IMR-90 (cell line): ENCODE measurements around the gene KCNQ5. TPM values are rescaled to one million over a fixed set of nuclear protein-coding genes. Genes with fewer than 3 reads are reported as not detected.

ENCODE experiments used
- ATAC-seq: fragments of 200-7000 bp; cut with Tn5 transposase; 2 replicates; pipeline ENCODE4 v1.9.1; 2020; ENCODE audit warnings: low read depth, mild to moderate bottlenecking, moderate library complexity
- BruUV-seq: library from RNA; stranded (reverse); fragments of 400-500 nt; replicated peaks from 2 replicates; lab custom pipeline; 2021; lab: Mats Ljungman, UMichigan
- CTCF ChIA-PET: fragments of 300-600 bp; formaldehyde crosslinking; extraction: SDS; loops from one replicate; lab custom pipeline; 2021; ENCODE audit warnings: antibody characterized with exemption; lab: Yijun Ruan, JAX
- POLR2A ChIA-PET: fragments of 300-600 bp; sonication (Branson Sonifier 250); formaldehyde crosslinking; loops from one replicate; lab custom pipeline; 2022; ENCODE audit warnings: antibody characterized with exemption; ENCODE audit not compliant: unreplicated experiment; lab: Charles Lee
- DNase-seq: peaks from one replicate; pipeline ENCODE4 v3.0.0; 2013
- H2AFZ ChIP-seq: replicated peaks from 2 replicates; pipeline ENCODE3; 2013; ENCODE audit warnings: low read length, mild to moderate bottlenecking; ENCODE audit not compliant: poor library complexity
- H2AK5ac ChIP-seq: 2 replicates; pipeline ENCODE4 v1.6.1; 2013; ENCODE audit warnings: low read depth, low read length, inconsistent platforms
- H2AK9ac ChIP-seq: replicated peaks from 2 replicates; pipeline ENCODE3; 2013; ENCODE audit warnings: mild to moderate bottlenecking, low read depth, low read length, moderate library complexity; ENCODE audit not compliant: poor library complexity
- H2BK120ac ChIP-seq: 2 replicates; pipeline ENCODE4 v1.6.1; 2013; ENCODE audit warnings: low read depth, low read length, inconsistent platforms
- H2BK15ac ChIP-seq: 3 replicates; pipeline ENCODE4 v1.6.1; 2013; ENCODE audit warnings: low read depth, low read length, inconsistent platforms
- H2BK20ac ChIP-seq: 2 replicates; pipeline ENCODE4 v1.6.1; 2013; ENCODE audit warnings: low read depth, mild to moderate bottlenecking, inconsistent platforms, low read length, moderate library complexity
- H2BK5ac ChIP-seq: 2 replicates; pipeline ENCODE4 v1.6.1; 2013; ENCODE audit warnings: mild to moderate bottlenecking, low read depth, low read length, inconsistent platforms; ENCODE audit not compliant: poor library complexity, severe bottlenecking
- H3K14ac ChIP-seq: replicated peaks from 2 replicates; pipeline ENCODE4 v1.6.1; 2013; ENCODE audit warnings: low read depth, low read length, inconsistent platforms
- H3K18ac ChIP-seq: 2 replicates; pipeline ENCODE4 v1.6.1; 2013; ENCODE audit warnings: low read depth, low read length, control low read depth
- H3K23ac ChIP-seq: 2 replicates; pipeline ENCODE4 v1.6.1; 2013; ENCODE audit warnings: low read depth, low read length, inconsistent platforms
- H3K27ac ChIP-seq: 2 replicates; pipeline ENCODE4 v1.5.1; 2013; ENCODE audit warnings: mild to moderate bottlenecking, control low read depth, low read length; ENCODE audit not compliant: insufficient read depth
- H3K27me3 ChIP-seq: 2 replicates; pipeline ENCODE4 v1.6.1; 2013; ENCODE audit warnings: low read length; ENCODE audit not compliant: control insufficient read depth, insufficient read depth
- H3K36me3 ChIP-seq: 2 replicates; pipeline ENCODE4 v1.6.1; 2013; ENCODE audit warnings: low read length, mixed read lengths; ENCODE audit not compliant: control insufficient read depth, insufficient read depth
- H3K4ac ChIP-seq: 2 replicates; pipeline ENCODE4 v1.6.1; 2013; ENCODE audit warnings: low read depth, low read length, inconsistent platforms
- H3K4me1 ChIP-seq: 2 replicates; pipeline ENCODE4 v1.6.1; 2013; ENCODE audit warnings: low read length, mixed read lengths; ENCODE audit not compliant: control insufficient read depth, insufficient read depth
- H3K4me2 ChIP-seq: 2 replicates; pipeline ENCODE4 v1.6.1; 2013; ENCODE audit warnings: low read depth, mild to moderate bottlenecking, control low read depth, low read length, moderate library complexity
- H3K4me3 ChIP-seq: 2 replicates; pipeline ENCODE4 v1.5.1; 2013; ENCODE audit warnings: low read depth, mild to moderate bottlenecking, control low read depth, low read length, moderate library complexity; ENCODE audit not compliant: insufficient read depth
- H3K56ac ChIP-seq: 2 replicates; pipeline ENCODE4 v1.6.1; 2013; ENCODE audit warnings: low read length, inconsistent platforms; ENCODE audit not compliant: insufficient read depth; ENCODE audit errors: extremely low read depth
- H3K79me1 ChIP-seq, 2 experiments: 2 replicates each; pipeline ENCODE4 v1.6.1; 2013; ENCODE audit warnings: low read length in 2 of 2, inconsistent platforms in 1 of 2, low read depth in 1 of 2
- H3K9ac ChIP-seq: 2 replicates; pipeline ENCODE4 v1.6.1; 2013; ENCODE audit warnings: low read depth, low read length, control low read depth
- H3K9me1 ChIP-seq: 2 replicates; pipeline ENCODE4 v1.6.1; 2013; ENCODE audit warnings: low read length, inconsistent platforms; ENCODE audit not compliant: insufficient read depth
- H3K9me3 ChIP-seq: 2 replicates; pipeline ENCODE4 v1.6.1; 2013; ENCODE audit warnings: low read length; ENCODE audit not compliant: control insufficient read depth, insufficient read depth
- H4K20me1 ChIP-seq: 2 replicates; pipeline ENCODE4 v1.6.1; 2013; ENCODE audit warnings: low read length, inconsistent platforms; ENCODE audit not compliant: insufficient read depth
- H4K5ac ChIP-seq: 2 replicates; pipeline ENCODE4 v1.6.1; 2013; ENCODE audit warnings: mild to moderate bottlenecking, low read depth, low read length, control low read depth
- H4K8ac ChIP-seq, 2 experiments: 2 replicates each; pipeline ENCODE4 v1.6.1; 2013; ENCODE audit warnings: low read depth in 2 of 2, low read length in 2 of 2, control low read depth in 1 of 2, inconsistent platforms in 1 of 2
- H4K91ac ChIP-seq: 2 replicates; pipeline ENCODE4 v1.6.1; 2013; ENCODE audit warnings: low read depth, low read length, inconsistent platforms; ENCODE audit not compliant: insufficient read depth
- BHLHE40 ChIP-seq: fragments of 150-350 bp; IDR thresholded peaks from 2 replicates; pipeline ENCODE4 v1.6.1; 2016; ENCODE audit warnings: mild to moderate bottlenecking, low read depth, low read length
- CEBPB ChIP-seq: IDR thresholded peaks from 2 replicates; pipeline ENCODE4 v1.6.1; 2012; ENCODE audit warnings: low read depth, low read length, improper control_type of control experiment
- CHD1 ChIP-seq: IDR thresholded peaks from 2 replicates; pipeline ENCODE4 v1.6.1; 2012; ENCODE audit warnings: low read depth, low read length, improper control_type of control experiment
- CTCF ChIP-seq: conservative IDR thresholded peaks from 2 replicates; pipeline ENCODE4 v1.5.1; 2012; ENCODE audit warnings: mild to moderate bottlenecking, low read depth, low read length, improper control_type of control experiment
- ELK1 ChIP-seq: fragments of 150-350 bp; IDR thresholded peaks from 2 replicates; pipeline ENCODE4 v1.6.1; 2016; ENCODE audit warnings: low read depth, mild to moderate bottlenecking, low read length, moderate library complexity, borderline replicate concordance
- FOS ChIP-seq: fragments of 150-350 bp; IDR thresholded peaks from 2 replicates; pipeline ENCODE4 v1.6.1; 2016; ENCODE audit warnings: low read depth, low read length
- MAFK ChIP-seq: IDR thresholded peaks from 2 replicates; pipeline ENCODE4 v1.6.1; 2012; ENCODE audit warnings: low read depth, low read length, improper control_type of control experiment
- MAZ ChIP-seq: IDR thresholded peaks from 2 replicates; pipeline ENCODE4 v1.6.1; 2012; ENCODE audit warnings: low read depth, mild to moderate bottlenecking, low read length, improper control_type of control experiment, moderate library complexity, borderline replicate concordance
- MXI1 ChIP-seq: IDR thresholded peaks from 2 replicates; pipeline ENCODE4 v1.6.1; 2012; ENCODE audit warnings: low read depth, mild to moderate bottlenecking, low read length, moderate library complexity, borderline replicate concordance
- NFE2L2 ChIP-seq: fragments of 150-350 bp; IDR thresholded peaks from 2 replicates; pipeline ENCODE4 v1.6.1; 2016; ENCODE audit warnings: low read depth, mild to moderate bottlenecking, low read length
- POLR2A ChIP-seq: IDR thresholded peaks from 2 replicates; pipeline ENCODE4 v1.6.1; 2012; ENCODE audit warnings: mild to moderate bottlenecking, low read depth, low read length
- RAD21 ChIP-seq: IDR thresholded peaks from 2 replicates; pipeline ENCODE4 v1.6.1; 2012; ENCODE audit warnings: low read length, improper control_type of control experiment
- RCOR1 ChIP-seq: IDR thresholded peaks from 2 replicates; pipeline ENCODE4 v1.6.1; 2012; ENCODE audit warnings: mild to moderate bottlenecking, low read length, improper control_type of control experiment; ENCODE audit not compliant: insufficient replicate concordance
- RFX5 ChIP-seq: IDR thresholded peaks from 2 replicates; pipeline ENCODE4 v1.8.0; 2012; ENCODE audit warnings: low read depth, mild to moderate bottlenecking, low read length, moderate library complexity
- SMC3 ChIP-seq: fragments of 150-350 bp; IDR thresholded peaks from 2 replicates; pipeline ENCODE4 v1.6.1; 2016; ENCODE audit warnings: low read depth, mild to moderate bottlenecking, antibody characterized with exemption, low read length, moderate library complexity
- USF2 ChIP-seq: fragments of 150-350 bp; IDR thresholded peaks from 2 replicates; pipeline ENCODE4 v1.6.1; 2017; ENCODE audit warnings: mild to moderate bottlenecking, antibody characterized with exemption, low read length, low read depth
- WGBS, 2 experiments: methylation state at CpG; one replicate each; pipeline versions ENCODE4 v1.1.5 to v1.1.7; 2013; ENCODE audit warnings: missing lambda C conversion rate in 2 of 2; ENCODE audit not compliant: insufficient read length in 1 of 2; ENCODE audit errors: extremely low coverage in 2 of 2; 5-methylcytosine and 5-hydroxymethylcytosine counted together
- dilution Hi-C: fragments of 300-500 bp; cut with HindIII; formaldehyde crosslinking; loops from one replicate; pipeline ENCODE4 v1.14.3; 2018; ENCODE audit warnings: low sequenced_read_pairs; ENCODE audit not compliant: unreplicated experiment
- in situ Hi-C: fragments of 300-500 bp; cut with MboI; formaldehyde crosslinking; loops from 3 replicates; pipeline ENCODE4 v1.14.3; 2019; ENCODE audit warnings: low sequenced_read_pairs, inconsistent platforms, mixed read lengths
- intact Hi-C: fragments of 100-400 bp; cut with micrococcal nuclease; formaldehyde crosslinking; loops from 2 replicates; pipeline ENCODE4 v1.10.0; 2022
- polyA plus RNA-seq, 3 experiments: library from polyadenylated mRNA; depleted of rRNA; stranded (reverse); fragments of >200 nt; gene quantifications; 2 replicates each; pipeline ENCODE4 v1.2.3, GENCODE V29; 2012; ENCODE audit warnings: low replicate concordance in 1 of 3
- total RNA-seq: library from RNA; depleted of rRNA; stranded (reverse); fragments of >200 nt; gene quantifications from 2 replicates; pipeline ENCODE4 v1.2.3, GENCODE V29; 2012

The KCNQ5 gene
- total and polyA plus RNA-seq, 2 of the 4 experiments (the other 2 are of a cell fraction), result 0.75 to 1.3 TPM

GRCh38 chr6:72892901-72893300 is 271.0 kb downstream of the KCNQ5 start:
- H2AK9ac ChIP-seq, result no peak overlapping the region
- H4K5ac ChIP-seq, result no peak overlapping the region
- H3K18ac ChIP-seq, result no peak overlapping the region
- H4K20me1 ChIP-seq, result no peaks in the 10 kb centered on the region
- H3K27ac ChIP-seq, result no peak overlapping the region
- no peak overlapping the region for H3K4me3 ChIP-seq
- H3K27me3 ChIP-seq, result no peaks in the 10 kb centered on the region
- no peak overlapping the region for H2BK15ac ChIP-seq
- WGBS, 2 experiments, result no CpG with 5 or more reads among the region's 1 CpG
- no peak overlapping the region for H4K91ac ChIP-seq
- in situ Hi-C loops (no loop called here), intact Hi-C loops (no loop called here), dilution Hi-C loops (no loop called here)
- BruUV-seq, result no TSS peak
- H3K23ac ChIP-seq, result no peak overlapping the region
- no peak overlapping the region for H3K9ac ChIP-seq
- no peaks in the 10 kb centered on the region for H3K4me1 ChIP-seq
- no peaks in the 10 kb centered on the region for H3K79me1 ChIP-seq
- H2AFZ ChIP-seq, result no peak overlapping the region
- DNase-seq (no peak), ATAC-seq (no peak)
- H4K8ac ChIP-seq, result no peak overlapping the region
- H3K9me3 ChIP-seq, result no peaks in the 10 kb centered on the region
- POLR2A ChIA-PET, result no interaction called here
- TF ChIP-seq USF2 (no peak), POLR2A (no peak), MAFK (no peak), CHD1 (no peak), RAD21 (no peak), ELK1 (no peak), NFE2L2 (no peak), FOS (no peak), RFX5 (no peak), MAZ (no peak), CTCF (no peak), RCOR1 (no peak), BHLHE40 (no peak), CEBPB (no peak), SMC3 (no peak), MXI1 (no peak)
- CTCF ChIA-PET, result no interaction called here
- H2AK5ac ChIP-seq, result no peak overlapping the region
- no peak overlapping the region for H2BK5ac ChIP-seq
- no peak overlapping the region for H3K56ac ChIP-seq
- no peak overlapping the region for H3K4ac ChIP-seq
- H2BK20ac ChIP-seq, result no peak overlapping the region
- no peaks in the 10 kb centered on the region for H3K9me1 ChIP-seq
- H3K4me2 ChIP-seq, result no peak overlapping the region
- H3K14ac ChIP-seq, result no peak overlapping the region
- no peak overlapping the region for H2BK120ac ChIP-seq
- no peaks in the 10 kb centered on the region for H3K36me3 ChIP-seq
